HG03064 (cell line): ENCODE results near the gene SPNS1.
"Not testable (repeated sequence)": the region's sequence is repeated elsewhere in the genome, so short reads cannot be mapped to it uniquely, and the experiment has no call there.

ENCODE experiments used
- ATAC-seq: cut with Tn5 transposase; IDR thresholded peaks from one replicate; pipeline ENCODE4 v1.9.1; 2021; ENCODE audit warnings: low read depth; ENCODE audit not compliant: unreplicated experiment

Gene SPNS1, protein sequence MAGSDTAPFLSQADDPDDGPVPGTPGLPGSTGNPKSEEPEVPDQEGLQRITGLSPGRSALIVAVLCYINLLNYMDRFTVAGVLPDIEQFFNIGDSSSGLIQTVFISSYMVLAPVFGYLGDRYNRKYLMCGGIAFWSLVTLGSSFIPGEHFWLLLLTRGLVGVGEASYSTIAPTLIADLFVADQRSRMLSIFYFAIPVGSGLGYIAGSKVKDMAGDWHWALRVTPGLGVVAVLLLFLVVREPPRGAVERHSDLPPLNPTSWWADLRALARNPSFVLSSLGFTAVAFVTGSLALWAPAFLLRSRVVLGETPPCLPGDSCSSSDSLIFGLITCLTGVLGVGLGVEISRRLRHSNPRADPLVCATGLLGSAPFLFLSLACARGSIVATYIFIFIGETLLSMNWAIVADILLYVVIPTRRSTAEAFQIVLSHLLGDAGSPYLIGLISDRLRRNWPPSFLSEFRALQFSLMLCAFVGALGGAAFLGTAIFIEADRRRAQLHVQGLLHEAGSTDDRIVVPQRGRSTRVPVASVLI

DNA sequence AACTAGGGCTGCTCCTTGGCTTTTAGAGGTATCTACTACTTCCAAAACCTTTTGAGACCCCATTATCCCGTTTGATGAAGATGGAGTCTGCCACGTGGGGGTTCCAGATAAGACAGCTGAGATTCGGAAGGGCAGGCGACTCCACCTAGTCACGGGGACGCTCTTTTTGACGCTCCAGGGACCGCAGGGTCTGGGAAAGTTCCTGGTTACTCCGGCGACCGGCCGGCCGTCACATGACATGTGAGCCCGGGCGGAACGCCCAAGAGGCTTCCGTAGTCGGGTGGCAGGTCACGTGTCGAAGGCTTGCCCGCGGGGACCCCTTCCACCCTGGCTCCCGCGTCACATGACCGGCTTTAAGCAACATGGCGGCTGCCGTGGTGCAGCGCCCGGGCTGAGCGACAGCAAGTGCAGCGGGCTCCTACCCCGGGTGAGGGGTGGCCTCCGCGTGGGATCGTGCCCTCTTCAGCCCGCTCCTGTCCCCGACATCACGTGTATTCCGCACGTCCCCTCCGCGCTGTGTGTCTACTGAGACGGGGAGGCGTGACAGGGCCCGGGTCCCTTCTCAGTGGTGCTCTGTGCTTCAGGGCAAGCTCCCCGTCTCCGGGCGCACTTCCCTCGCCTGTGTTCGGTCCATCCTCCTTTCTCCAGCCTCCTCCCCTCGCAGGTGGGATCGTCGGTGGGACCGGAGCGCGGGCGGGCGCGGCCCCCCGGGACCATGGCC, at the start of gene SPNS1:
SPNS1 (plus strand) TSS at position 342 of the 721 bp plus-strand sequence; CDS start at position 716, 374 bp downstream.
- ATAC-seq, result peak; percentile 66

DNA sequence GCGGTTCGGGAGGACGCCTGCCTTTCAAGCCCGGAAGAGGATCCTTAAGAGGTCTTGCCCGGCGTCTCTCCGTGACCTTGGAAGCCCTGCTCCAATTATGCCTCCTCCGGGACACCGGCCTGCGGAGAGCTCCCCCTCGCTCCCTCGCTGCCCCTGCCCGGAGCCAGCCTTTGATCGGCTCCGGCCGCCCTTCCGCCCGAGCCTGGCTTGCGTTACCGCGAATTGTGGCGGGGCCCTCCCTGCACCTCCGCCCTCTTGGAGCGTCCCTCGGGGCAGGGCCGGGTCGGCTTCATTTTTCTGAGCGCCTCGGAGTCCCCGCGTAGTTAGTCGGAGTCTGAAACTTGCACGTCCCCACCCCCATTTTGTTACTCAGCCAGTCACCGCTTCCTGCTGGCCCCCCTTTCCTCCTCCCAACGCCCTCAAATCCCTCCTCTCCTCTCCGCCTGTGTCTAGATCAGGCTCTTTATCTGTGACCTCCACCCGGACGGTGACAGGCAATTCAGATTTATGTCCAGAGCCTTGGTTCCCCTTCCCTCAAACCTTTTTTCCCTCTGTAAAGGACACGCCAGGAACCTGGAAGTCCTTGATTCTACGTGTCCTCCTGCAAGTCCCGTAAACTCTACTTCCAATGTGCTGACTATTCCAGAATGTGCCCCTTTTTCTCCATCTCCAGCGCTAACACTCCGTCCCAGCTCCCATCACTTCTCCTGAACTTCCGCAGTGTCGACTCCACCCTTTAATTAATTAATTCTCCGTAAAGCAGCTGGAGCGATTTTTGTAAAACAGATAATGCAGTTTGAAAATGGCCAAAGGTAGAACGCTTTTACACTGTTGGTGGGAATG, 49.0 kb upstream of the SPNS1 start:
- peak; percentile 7 for ATAC-seq

DNA sequence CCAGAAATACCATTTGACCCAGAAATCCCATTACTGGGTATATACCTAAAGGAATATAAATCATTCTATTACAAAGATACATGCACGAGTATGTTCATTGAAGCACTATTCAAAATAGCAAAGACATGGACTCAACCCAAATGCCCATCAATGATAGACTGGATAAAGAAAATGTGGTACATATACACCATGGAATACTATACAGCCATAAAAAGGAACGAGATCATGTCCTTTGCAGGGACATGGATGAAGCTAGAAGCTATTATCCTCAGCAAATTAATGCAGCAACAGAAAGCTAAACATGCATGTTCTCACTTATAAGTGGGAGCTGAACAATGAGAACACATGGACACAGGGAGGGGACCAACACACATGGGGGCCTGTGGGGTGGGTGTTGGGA, 48.3 kb upstream of the SPNS1 start:
- not testable (repeated sequence) for ATAC-seq

DNA sequence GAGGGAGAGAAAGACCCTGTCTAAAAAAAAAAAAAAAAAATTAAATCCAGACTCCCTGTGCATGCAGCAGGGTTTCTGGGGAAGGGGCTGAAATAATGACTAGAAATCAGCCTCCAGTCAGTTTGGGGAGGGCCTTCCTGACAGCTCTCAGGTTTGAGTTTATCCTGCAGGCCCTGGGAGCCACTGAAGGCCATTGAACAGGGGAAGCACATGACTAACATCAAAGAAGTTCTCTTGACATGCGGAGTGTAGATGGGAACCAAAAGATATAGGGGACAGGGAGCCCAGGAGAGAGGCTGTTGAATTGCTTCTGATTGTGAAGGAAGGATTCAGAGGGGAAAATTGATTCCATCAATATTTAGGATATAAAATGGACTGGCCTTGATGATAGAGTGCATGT, 46.8 kb upstream of the SPNS1 start:
- ATAC-seq, result no peak

DNA sequence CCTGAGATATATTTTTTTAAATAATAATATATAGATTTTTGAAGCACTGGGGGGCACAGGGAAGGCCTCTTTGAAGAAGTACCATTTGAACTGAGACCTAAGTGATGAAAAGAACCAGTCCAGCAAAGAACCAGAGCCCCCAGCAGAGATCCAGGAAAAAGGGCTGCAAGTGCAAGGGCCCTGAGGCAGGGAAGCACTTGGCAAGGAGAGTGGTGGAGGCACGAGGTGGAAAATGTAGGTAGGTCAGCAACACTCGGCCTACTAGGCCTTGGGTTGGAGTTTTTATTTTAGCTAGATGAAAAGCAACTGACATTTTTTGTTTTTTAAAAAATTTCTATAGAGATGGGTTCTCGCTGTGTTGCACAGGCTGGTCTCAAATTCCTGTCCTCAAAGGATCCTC, 44.4 kb upstream of the SPNS1 start:
- ATAC-seq, result no peak

DNA sequence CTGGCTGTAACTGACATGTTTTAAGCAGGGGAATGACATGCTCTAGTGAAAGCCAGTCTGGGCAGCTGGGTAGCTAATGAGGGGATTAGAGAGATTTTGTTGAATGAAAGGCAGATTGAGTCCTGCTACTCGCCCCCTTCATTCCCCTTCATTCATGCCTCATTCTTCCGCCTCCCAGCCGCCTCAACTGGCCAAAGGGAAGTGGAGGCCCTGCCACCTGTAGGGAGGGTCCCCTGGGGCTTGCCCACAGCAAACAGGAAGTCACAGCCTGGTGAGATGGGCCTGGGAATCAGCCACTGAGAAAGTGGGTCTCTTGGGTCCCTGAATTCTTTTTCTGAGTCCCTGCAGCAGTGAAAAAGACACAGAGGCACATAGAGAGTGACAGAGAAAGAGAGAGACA, 43.9 kb upstream of the SPNS1 start:
- no peak for ATAC-seq

DNA sequence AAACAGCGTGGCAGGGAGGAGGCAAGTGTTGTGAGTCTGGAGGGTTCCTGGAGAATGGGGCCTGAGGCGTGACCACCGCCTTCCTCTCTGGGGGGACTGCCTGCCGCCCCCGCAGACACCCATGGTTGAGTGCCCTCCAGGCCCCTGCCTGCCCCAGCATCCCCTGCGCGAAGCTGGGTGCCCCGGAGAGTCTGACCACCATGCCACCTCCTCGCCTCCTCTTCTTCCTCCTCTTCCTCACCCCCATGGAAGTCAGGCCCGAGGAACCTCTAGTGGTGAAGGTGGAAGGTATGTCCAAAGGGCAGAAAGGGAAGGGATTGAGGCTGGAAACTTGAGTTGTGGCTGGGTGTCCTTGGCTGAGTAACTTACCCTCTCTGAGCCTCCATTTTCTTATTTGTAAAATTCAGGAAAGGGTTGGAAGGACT, 42.8 kb upstream of the SPNS1 start, which contains the start of gene CD19:
CD19 (plus strand) TSS at position 171 of the 425 bp plus-strand sequence; CDS start at position 201, 30 bp downstream.
- no peak for ATAC-seq

DNA sequence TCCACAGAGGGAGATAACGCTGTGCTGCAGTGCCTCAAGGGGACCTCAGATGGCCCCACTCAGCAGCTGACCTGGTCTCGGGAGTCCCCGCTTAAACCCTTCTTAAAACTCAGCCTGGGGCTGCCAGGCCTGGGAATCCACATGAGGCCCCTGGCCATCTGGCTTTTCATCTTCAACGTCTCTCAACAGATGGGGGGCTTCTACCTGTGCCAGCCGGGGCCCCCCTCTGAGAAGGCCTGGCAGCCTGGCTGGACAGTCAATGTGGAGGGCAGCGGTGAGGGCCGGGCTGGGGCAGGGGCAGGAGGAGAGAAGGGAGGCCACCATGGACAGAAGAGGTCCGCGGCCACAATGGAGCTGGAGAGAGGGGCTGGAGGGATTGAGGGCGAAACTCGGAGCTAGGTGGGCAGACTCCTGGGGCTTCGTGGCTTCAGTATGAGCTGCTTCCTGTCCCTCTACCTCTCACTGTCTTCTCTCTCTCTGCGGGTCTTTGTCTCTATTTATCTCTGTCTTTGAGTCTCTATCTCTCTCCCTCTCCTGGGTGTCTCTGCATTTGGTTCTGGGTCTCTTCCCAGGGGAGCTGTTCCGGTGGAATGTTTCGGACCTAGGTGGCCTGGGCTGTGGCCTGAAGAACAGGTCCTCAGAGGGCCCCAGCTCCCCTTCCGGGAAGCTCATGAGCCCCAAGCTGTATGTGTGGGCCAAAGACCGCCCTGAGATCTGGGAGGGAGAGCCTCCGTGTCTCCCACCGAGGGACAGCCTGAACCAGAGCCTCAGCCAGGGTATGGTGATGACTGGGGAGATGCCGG, 42.0 kb upstream of the SPNS1 start:
- no peak for ATAC-seq

DNA sequence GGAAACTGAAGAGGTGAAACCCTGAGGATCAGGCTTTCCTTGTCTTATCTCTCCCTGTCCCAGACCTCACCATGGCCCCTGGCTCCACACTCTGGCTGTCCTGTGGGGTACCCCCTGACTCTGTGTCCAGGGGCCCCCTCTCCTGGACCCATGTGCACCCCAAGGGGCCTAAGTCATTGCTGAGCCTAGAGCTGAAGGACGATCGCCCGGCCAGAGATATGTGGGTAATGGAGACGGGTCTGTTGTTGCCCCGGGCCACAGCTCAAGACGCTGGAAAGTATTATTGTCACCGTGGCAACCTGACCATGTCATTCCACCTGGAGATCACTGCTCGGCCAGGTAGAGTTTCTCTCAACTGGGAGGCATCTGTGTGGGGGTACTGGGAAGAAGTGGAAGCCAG, 41.4 kb upstream of the SPNS1 start:
- ATAC-seq, result no peak

DNA sequence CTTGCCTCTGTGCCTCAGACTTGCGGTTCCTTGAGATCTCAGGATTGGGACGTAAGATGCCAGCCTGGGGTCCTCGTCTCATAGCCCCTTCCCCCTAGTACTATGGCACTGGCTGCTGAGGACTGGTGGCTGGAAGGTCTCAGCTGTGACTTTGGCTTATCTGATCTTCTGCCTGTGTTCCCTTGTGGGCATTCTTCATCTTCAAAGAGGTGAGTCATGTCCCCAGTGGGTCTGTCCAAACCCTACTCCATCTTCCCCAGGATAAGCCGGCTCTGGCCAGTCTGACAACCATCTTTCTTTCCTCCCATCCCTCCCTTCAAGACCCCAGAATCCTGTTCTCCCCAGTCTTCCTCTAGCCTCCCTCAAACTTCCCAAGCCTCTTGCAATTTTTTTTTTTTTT, 39.2 kb upstream of the SPNS1 start:
- no peak for ATAC-seq

DNA sequence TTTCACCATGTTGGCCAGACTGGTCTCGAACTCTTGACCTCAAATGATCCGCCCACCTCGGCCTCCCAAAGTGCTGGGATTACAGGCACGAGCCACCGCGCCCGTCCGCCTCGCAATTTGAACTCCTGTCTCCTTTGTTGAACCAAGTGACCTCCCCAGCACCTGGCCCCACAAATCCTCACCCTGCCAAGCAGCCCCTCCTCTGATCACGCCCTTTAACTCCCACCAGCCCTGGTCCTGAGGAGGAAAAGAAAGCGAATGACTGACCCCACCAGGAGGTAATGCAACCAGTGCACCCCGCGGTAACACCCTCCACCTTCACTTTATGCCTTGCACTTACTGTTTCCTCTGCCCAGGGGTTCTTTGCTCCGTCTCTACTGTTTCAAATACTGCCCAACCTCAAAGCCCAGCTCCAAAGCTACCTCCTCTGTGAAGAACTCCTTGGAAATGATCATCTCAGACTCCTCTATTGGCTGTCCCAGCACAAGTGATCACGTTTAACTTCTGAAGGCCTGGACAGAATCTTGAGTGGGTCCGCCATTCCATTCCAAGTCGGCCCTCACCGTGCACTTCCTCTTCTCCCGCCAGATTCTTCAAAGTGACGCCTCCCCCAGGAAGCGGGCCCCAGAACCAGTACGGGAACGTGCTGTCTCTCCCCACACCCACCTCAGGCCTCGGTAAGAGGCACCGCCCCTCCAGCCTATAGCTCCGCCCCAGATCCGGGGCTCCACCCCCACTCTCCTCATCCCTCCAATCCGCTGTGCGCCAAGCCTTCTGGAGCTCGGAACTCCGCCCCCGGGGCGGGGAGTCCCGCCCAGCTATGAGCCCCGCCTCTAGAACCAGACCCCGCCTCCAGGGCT, 38.4 kb upstream of the SPNS1 start:
- ATAC-seq, result no peak

DNA sequence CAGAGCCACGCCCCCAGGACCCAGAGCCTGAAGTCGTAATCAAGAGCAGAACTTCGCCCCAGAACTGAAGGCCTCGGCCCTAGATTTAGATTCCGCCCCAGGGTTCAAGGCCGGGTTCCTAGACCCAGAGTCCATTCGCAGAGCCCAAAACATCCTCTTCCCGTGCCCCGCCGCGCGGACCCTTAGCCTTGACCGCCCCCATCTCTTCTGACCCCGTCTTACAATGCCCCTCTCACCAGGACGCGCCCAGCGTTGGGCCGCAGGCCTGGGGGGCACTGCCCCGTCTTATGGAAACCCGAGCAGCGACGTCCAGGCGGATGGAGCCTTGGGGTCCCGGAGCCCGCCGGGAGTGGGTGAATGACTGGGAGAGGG, 37.8 kb upstream of the SPNS1 start:
- ATAC-seq, result no peak

DNA sequence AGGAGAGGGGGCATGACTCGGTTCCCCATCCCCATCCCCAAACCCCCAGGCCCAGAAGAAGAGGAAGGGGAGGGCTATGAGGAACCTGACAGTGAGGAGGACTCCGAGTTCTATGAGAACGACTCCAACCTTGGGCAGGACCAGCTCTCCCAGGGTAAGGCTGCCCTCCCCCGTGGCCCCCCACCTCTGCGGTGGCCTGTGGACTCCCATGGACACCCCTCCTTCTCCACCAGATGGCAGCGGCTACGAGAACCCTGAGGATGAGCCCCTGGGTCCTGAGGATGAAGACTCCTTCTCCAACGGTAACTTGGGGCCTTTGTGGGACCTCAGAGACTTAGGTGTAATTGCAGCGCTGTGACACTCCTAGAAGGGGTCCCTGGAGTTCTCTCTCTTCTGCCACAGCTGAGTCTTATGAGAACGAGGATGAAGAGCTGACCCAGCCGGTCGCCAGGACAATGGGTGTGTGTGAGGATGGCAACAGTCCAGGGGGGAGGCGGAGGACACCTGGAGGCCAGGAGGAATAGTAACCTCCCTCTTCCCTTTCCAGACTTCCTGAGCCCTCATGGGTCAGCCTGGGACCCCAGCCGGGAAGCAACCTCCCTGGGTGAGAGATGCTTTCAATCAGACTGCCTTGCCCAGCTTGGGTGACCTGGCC, 37.2 kb upstream of the SPNS1 start:
- no peak for ATAC-seq

DNA sequence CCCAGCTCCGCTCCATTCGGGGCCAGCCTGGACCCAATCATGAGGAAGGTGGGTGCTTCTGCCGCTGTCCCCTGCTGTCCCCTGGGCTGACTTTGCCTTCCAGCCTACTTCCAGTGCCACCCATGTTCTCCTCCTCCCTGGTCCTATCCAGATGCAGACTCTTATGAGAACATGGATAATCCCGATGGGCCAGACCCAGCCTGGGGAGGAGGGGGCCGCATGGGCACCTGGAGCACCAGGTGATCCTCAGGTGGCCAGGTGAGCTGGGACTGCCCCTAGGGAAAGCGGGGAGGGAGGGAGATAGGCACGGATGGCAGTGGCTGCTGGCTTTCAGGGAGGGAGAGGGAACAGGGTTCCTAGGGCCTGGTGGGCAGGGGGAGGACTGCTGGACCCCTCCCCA, 35.9 kb upstream of the SPNS1 start:
- ATAC-seq, result no peak

DNA sequence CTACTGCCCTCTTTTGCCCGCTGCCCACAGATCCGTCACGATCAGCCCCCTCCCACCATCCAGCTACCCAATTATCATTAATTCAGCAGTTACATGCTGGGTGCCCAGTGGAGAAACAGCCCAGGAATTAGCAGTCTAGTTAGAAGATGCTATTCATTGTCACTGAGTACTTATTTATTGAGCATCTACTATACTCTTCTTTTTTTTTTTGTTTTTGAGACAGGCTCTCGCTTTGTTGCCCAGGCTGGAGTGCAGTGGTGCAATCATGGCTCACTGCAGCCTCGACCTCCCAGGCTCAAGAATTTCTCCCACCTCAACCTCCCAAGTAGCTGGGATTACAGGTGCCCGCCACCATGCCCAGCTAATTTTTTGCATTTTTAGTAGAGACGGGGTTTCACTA, 34.8 kb upstream of the SPNS1 start:
- ATAC-seq, result not testable (repeated sequence)

DNA sequence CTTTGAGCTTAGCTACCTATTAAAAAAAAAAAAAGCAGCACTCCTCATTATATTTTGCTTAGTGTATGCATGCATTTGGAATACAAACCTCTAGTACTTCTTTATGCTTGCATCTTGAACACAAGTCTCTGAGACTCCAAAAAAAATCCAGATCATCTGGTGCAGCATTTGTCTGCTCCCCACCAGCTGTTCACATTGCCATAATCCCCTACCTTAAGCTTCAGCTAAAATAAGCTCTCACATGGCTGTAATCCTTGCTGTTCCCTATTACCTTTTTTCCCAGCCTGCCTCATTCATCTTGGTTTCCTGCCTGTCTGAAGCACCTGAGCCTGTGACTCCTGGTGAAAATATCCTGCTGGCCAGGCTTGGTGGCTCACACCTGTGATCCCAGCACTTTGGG, 31.3 kb upstream of the SPNS1 start:
- no peak for ATAC-seq

DNA sequence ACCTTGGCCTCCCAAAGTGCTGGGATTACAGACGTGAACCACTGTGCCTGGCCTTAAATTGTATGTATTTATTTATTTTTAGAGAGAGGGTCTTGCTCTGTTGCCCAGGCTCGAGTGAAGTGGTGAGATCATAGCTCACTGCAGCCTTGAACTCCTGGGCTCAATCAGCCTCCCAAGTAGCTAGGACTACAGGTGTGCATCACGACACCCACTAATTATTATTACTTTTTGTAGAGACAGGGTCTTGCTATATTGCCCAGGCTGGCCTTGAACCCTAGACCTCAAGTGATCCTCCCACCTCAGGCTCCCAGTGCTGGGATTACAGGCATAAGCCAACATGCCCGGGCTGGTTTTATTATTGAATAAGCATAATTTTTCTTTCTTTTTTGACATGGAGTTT, 27.9 kb upstream of the SPNS1 start:
- ATAC-seq, result no peak

DNA sequence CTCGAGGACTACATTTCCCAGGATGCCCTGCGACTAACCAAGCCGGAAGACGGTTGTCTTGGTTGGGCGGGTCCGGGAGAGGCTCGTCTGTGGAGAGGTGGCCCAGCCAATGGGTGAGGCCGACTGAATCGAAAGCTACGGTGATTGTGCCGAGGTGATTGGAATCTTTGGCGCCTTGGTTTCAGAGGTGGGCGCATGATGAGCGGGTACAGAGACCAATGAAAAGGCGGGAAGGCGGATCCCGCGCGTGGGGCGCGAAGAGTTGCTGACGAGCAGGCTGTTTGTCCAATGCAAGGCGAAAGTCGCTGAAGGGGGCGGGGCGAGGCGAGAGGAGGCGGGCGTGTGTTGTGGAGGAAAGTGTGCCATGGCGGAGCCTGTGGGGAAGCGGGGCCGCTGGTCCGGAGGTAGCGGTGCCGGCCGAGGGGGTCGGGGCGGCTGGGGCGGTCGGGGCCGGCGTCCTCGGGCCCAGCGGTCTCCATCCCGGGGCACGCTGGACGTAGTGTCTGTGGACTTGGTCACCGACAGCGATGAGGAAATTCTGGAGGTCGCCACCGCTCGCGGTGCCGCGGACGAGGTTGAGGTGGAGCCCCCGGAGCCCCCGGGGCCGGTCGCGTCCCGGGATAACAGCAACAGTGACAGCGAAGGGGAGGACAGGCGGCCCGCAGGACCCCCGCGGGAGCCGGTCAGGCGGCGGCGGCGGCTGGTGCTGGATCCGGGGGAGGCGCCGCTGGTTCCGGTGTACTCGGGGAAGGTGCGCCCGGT, 23.7 kb upstream of the SPNS1 start, which contains the start of gene NFATC2IP:
NFATC2IP (plus strand) TSS at position 290 of the 762 bp plus-strand sequence; CDS start at position 365, 75 bp downstream.
- ATAC-seq, result peak; percentile 83
